HepG2 (cell line): ENCODE data around the gene ST8SIA4. TPM values are rescaled to one million over a fixed set of nuclear protein-coding genes. Genes with fewer than 3 reads are reported as not detected.

Source experiments
- ATAC-seq: fragments of 200-7000 bp; cut with Tn5 transposase; 3 replicates; pipeline ENCODE4 v1.9.1; 2020; ENCODE audit warnings: mild to moderate bottlenecking, moderate library complexity
- BruUV-seq: library from RNA; stranded (reverse); fragments of 400-500 nt; replicated peaks from 2 replicates; lab custom pipeline; 2021; lab: Mats Ljungman, UMichigan
- CTCF ChIA-PET: fragments of 300-600 bp; formaldehyde crosslinking; extraction: SDS; loops from one replicate; lab custom pipeline; 2021; ENCODE audit warnings: low total read pairs, inconsistent platforms, low intra/inter-chr PET ratio; lab: Yijun Ruan, JAX
- POLR2A ChIA-PET: fragments of 350-600 bp; sonication (Branson Sonifier 250); formaldehyde crosslinking; loops from one replicate; lab custom pipeline; 2020; ENCODE audit warnings: antibody characterized with exemption, inconsistent platforms; lab: Yijun Ruan, JAX
- DNase-seq: peaks from one replicate; pipeline ENCODE4 v3.0.0-alpha.2; 2015; ENCODE audit warnings: low spot score
- FAIRE-seq: peaks from 3 replicates; lab custom pipeline; 2011; peaks lifted over from hg19 to GRCh38; lab: Jason Lieb, UNC
- H2AFZ ChIP-seq: one replicate; pipeline ENCODE4 v1.6.1; 2011; ENCODE audit warnings: low read length, inconsistent platforms
- H3K27ac ChIP-seq: fragments of 300-600 bp; 3 replicates; pipeline ENCODE4 v1.8.0; 2011; ENCODE audit warnings: mixed run types, mild to moderate bottlenecking, mixed read lengths, low read length, inconsistent platforms; ENCODE audit not compliant: insufficient read depth; ENCODE audit errors: extremely low read length
- H3K27me3 ChIP-seq, 2 experiments: fragments of 200-600 bp in 1 of 2; 2 replicates in 1 of 2; 3 replicates in 1 of 2; pipeline versions ENCODE4 v1.6.0 to v1.8.0; 2011; ENCODE audit warnings: low read length in 2 of 2, mild to moderate bottlenecking in 2 of 2, moderate library complexity in 2 of 2, inconsistent platforms in 1 of 2; ENCODE audit not compliant: insufficient read depth in 2 of 2, control insufficient read depth in 1 of 2
- H3K36me3 ChIP-seq, 2 experiments: fragments of 200-600 bp in 1 of 2; replicated peaks in 1 of 2; 2 replicates in 1 of 2; 3 replicates in 1 of 2; pipeline versions ENCODE4 v1.5.1 to v1.8.0; 2011; ENCODE audit warnings: low read length in 2 of 2, inconsistent platforms in 1 of 2; ENCODE audit not compliant: insufficient read depth in 2 of 2, control insufficient read depth in 1 of 2
- H3K4me1 ChIP-seq: 2 replicates; pipeline ENCODE4 v1.5.1; 2012; ENCODE audit warnings: low read length, inconsistent platforms; ENCODE audit not compliant: insufficient read depth
- H3K4me2 ChIP-seq: 2 replicates; pipeline ENCODE4 v1.6.0; 2011; ENCODE audit warnings: low read depth, low read length, inconsistent platforms
- H3K4me3 ChIP-seq, 3 experiments: fragments of 200-600 bp in 1 of 3; sonication (generic), shearing (Covaris generic) in 1 of 3; replicated peaks in 1 of 3; 2 replicates each; pipeline ENCODE4 v1.5.1; 2011 to 2016; ENCODE audit warnings: low read length in 3 of 3, inconsistent platforms in 2 of 3, low read depth in 2 of 3, mild to moderate bottlenecking in 2 of 3, control low read depth in 1 of 3, mixed read lengths in 1 of 3; ENCODE audit not compliant: insufficient read depth in 1 of 3
- H3K79me2 ChIP-seq: one replicate; pipeline ENCODE4 v1.6.1; 2011; ENCODE audit warnings: low read length, inconsistent platforms; ENCODE audit not compliant: insufficient read depth
- H3K9ac ChIP-seq: 2 replicates; pipeline ENCODE4 v1.6.0; 2011; ENCODE audit warnings: mild to moderate bottlenecking, low read depth, low read length, inconsistent platforms; ENCODE audit not compliant: insufficient read depth
- H3K9me3 ChIP-seq: 2 replicates; pipeline ENCODE4 v1.5.1; 2012; ENCODE audit warnings: mild to moderate bottlenecking, low read length
- H4K20me1 ChIP-seq: 2 replicates; pipeline ENCODE4 v1.6.0; 2011; ENCODE audit warnings: inconsistent platforms, mild to moderate bottlenecking, low read length, moderate library complexity; ENCODE audit not compliant: insufficient read depth
- ETV6 ChIP-seq: sonication (generic); formaldehyde crosslinking; conservative IDR thresholded peaks from 2 replicates; pipeline ENCODE4 v1.4.0; 2020; ENCODE audit warnings: missing genetic modification reagents
- GABPB1 ChIP-seq: IDR thresholded peaks from 2 replicates; pipeline ENCODE4 v1.6.1; 2016; ENCODE audit warnings: mild to moderate bottlenecking, missing genetic modification reagents, moderate library complexity, missing compliant biosample characterization
- GATAD2A ChIP-seq: IDR thresholded peaks from 2 replicates; pipeline ENCODE4 v1.6.1; 2016
- HCFC1 ChIP-seq: fragments of 150-350 bp; IDR thresholded peaks from 2 replicates; pipeline ENCODE4 v1.6.1; 2014; ENCODE audit warnings: low read depth, low read length
- HDAC2 ChIP-seq: sonication (generic); formaldehyde crosslinking; IDR thresholded peaks from 2 replicates; pipeline ENCODE4 v1.4.0; 2020; ENCODE audit warnings: missing genetic modification reagents
- IRF9 ChIP-seq: sonication (generic); formaldehyde crosslinking; IDR thresholded peaks from 2 replicates; pipeline ENCODE4 v1.8.0; 2022; ENCODE audit warnings: missing genetic modification reagents, mild to moderate bottlenecking, borderline replicate concordance
- KLF15 ChIP-seq: sonication (generic); formaldehyde crosslinking; IDR thresholded peaks from 2 replicates; pipeline ENCODE4 v1.8.1; 2023; ENCODE audit warnings: borderline replicate concordance, mild to moderate bottlenecking, inconsistent platforms, missing genetic modification reagents, mixed read lengths
- SMYD3 ChIP-seq: sonication (generic); formaldehyde crosslinking; IDR thresholded peaks from 2 replicates; pipeline ENCODE4 v1.8.1; 2023; ENCODE audit warnings: mild to moderate bottlenecking, missing genetic modification reagents
- SP5 ChIP-seq: IDR thresholded peaks from 2 replicates; pipeline ENCODE4 v1.6.1; 2016; ENCODE audit warnings: low read depth, borderline replicate concordance
- TCF12 ChIP-seq, 2 experiments: fragments of 450-650 bp in 1 of 2; sonication (generic) in 1 of 2; formaldehyde crosslinking in 1 of 2; IDR thresholded peaks; 2 replicates each; pipeline versions ENCODE4 v1.6.1 to v1.8.0; 2017 to 2022; ENCODE audit warnings: antibody characterized with exemption in 1 of 2, mild to moderate bottlenecking in 1 of 2, missing genetic modification reagents in 1 of 2, moderate library complexity in 1 of 2
- ZBTB42 ChIP-seq: sonication (generic); formaldehyde crosslinking; IDR thresholded peaks from 2 replicates; pipeline ENCODE4 v1.5.0; 2020; ENCODE audit warnings: mild to moderate bottlenecking, missing genetic modification reagents
- ZFAT ChIP-seq: sonication (generic); formaldehyde crosslinking; conservative IDR thresholded peaks from 2 replicates; pipeline ENCODE4 v1.8.1; 2023; ENCODE audit warnings: missing genetic modification reagents, inconsistent platforms
- ZNF274 ChIP-seq: sonication (generic); formaldehyde crosslinking; IDR thresholded peaks from 2 replicates; pipeline ENCODE4 v1.5.1; 2020; ENCODE audit warnings: mild to moderate bottlenecking, missing genetic modification reagents
- ZNF589 ChIP-seq: sonication (generic); formaldehyde crosslinking; conservative IDR thresholded peaks from 2 replicates; pipeline ENCODE4 v1.8.0; 2022; ENCODE audit warnings: mild to moderate bottlenecking, moderate library complexity, missing genetic modification reagents
- ZNF773 ChIP-seq: sonication (generic); formaldehyde crosslinking; IDR thresholded peaks from 2 replicates; pipeline ENCODE4 v1.4.0; 2020; ENCODE audit warnings: missing genetic modification reagents, borderline replicate concordance
- WGBS: methylation state at CpG from one replicate; pipeline ENCODE4 v1.1.6; 2017; ENCODE audit warnings: low lambda C conversion rate; 5-methylcytosine and 5-hydroxymethylcytosine counted together
- in situ Hi-C: cut with HindIII; loops from 2 replicates; pipeline ENCODE4 v1.10.0; 2017; ENCODE audit warnings: low pct_unique_long_range_greater_than_20kb; ENCODE audit not compliant: extremely low pct_ligation_motif_present
- intact Hi-C: fragments of 100-400 bp; cut with micrococcal nuclease; formaldehyde crosslinking; loops from one replicate; pipeline ENCODE4 v1.10.0; 2022; ENCODE audit not compliant: unreplicated experiment
- polyA plus RNA-seq, 8 experiments: library from polyadenylated mRNA; depleted of rRNA in 3 of 8; stranded (reverse) in 7 of 8; unstranded in 1 of 8; fragments of >200 nt; fragmentation: Illumina TruSeq in 4 of 8; extraction: Trizol in 4 of 8; gene quantifications; 2 replicates each; pipeline versions ENCODE4 v1.2.1 to v1.2.3, GENCODE V29; 2011 to 2016; ENCODE audit warnings: low read depth in 4 of 8, missing spikeins in 1 of 8, mixed read lengths in 1 of 8; ENCODE audit not compliant: insufficient read depth in 1 of 8
- total RNA-seq, 5 experiments: library from RNA; depleted of rRNA; stranded (reverse); fragments of >200 nt; fragmentation: Illumina TruSeq; extraction: Trizol; gene quantifications; 2 replicates each; pipeline ENCODE4 v1.2.3, GENCODE V29; 2016; ENCODE audit warnings: low read depth in 1 of 5
- TF ChIP-seq, protein P1 (sequence below): sonication (generic); formaldehyde crosslinking; IDR thresholded peaks from 2 replicates; pipeline ENCODE4 v1.4.0; 2020; ENCODE audit warnings: low read depth, missing genetic modification reagents
- TF ChIP-seq, protein P2 (sequence below): sonication (generic); formaldehyde crosslinking; IDR thresholded peaks from 2 replicates; pipeline ENCODE4 v1.8.1; 2022; ENCODE audit warnings: mild to moderate bottlenecking, missing genetic modification reagents

Gene ST8SIA4
- total and polyA plus RNA-seq, 2 of the 13 experiments (the other 11 are each of a cell fraction or from before 2014, with no cell fraction given): not detected

DNA sequence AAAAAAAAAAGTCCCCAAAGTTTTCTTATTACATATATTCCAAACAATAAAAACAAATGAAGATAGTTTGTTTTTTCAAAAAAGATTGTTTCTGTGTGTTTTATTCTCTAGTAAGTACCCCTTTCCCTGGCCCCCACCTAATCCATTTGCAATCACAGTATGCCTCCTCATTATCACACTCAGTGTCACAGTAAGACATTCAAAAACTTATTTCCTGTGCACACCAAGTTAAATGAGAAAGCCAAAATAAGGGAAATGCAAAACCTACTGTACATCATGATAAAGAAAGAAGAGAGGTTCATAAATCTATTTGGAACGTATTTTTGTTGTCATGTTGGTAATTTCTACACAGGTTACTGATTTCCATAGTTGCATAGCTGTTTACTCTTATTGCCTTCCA is 62.3 kb downstream of the ST8SIA4 start (continued):
- TF ChIP-seq, protein P1, sequence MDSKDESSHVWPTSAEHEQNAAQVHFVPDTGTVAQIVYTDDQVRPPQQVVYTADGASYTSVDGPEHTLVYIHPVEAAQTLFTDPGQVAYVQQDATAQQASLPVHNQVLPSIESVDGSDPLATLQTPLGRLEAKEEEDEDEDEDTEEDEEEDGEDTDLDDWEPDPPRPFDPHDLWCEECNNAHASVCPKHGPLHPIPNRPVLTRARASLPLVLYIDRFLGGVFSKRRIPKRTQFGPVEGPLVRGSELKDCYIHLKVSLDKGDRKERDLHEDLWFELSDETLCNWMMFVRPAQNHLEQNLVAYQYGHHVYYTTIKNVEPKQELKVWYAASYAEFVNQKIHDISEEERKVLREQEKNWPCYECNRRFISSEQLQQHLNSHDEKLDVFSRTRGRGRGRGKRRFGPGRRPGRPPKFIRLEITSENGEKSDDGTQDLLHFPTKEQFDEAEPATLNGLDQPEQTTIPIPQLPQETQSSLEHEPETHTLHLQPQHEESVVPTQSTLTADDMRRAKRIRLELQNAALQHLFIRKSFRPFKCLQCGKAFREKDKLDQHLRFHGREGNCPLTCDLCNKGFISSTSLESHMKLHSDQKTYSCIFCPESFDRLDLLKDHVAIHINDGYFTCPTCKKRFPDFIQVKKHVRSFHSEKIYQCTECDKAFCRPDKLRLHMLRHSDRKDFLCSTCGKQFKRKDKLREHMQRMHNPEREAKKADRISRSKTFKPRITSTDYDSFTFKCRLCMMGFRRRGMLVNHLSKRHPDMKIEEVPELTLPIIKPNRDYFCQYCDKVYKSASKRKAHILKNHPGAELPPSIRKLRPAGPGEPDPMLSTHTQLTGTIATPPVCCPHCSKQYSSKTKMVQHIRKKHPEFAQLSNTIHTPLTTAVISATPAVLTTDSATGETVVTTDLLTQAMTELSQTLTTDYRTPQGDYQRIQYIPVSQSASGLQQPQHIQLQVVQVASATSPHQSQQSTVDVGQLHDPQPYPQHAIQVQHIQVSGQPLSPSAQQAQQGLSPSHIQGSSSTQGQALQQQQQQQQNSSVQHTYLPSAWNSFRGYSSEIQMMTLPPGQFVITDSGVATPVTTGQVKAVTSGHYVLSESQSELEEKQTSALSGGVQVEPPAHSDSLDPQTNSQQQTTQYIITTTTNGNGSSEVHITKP (CRISPR knock-in tag): no peak
- TF ChIP-seq TCF12 (IDR thresholded peaks at IDR 0.05) (no peak), TCF12 (CRISPR knock-in tag; IDR thresholded peaks at IDR 0.05) (no peak), GATAD2A (CRISPR knock-in tag) (no peak), IRF9 (no peak), GABPB1 (CRISPR knock-in tag) (no peak)
- TF ChIP-seq, all 625 proteins: peak for 0

DNA sequence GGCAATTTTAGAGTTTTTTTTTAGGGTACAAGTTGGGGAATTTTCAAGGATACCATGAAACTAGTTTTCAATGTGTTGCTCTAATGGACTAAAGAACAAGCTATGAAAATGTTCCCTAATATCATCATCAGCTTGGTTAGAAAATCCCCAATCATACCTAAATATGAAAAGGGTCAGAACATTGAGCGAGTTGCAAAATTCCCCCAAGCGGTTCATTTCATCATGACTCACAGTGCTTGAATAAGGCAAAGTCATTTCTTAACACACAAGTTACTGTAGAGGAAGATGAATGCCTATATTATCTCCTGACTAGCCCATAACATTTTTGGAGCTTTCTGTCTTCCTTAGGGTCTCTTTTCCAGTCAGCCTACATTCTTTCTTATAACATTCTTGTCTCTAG is 62.7 kb downstream of the ST8SIA4 start:
- H3K79me2 ChIP-seq: no peaks in the 10 kb centered on the region
- H3K9ac ChIP-seq: no peak overlapping the region
- FAIRE-seq (no peak), DNase-seq (no peak), ATAC-seq (no peak)
- no peaks in the 10 kb centered on the region for H3K36me3 ChIP-seq
- WGBS: 0% methylated on average over 2 of the region's 2 CpGs
- H3K4me3 ChIP-seq: no peak overlapping the region
- ChIA-PET CTCF (no interaction called here), POLR2A (no interaction called here)
- no peak overlapping the region for H3K27ac ChIP-seq
- no peak overlapping the region for H3K4me2 ChIP-seq
- no peaks in the 10 kb centered on the region for H3K4me1 ChIP-seq
- no peaks in the 10 kb centered on the region for H3K27me3 ChIP-seq
- H4K20me1 ChIP-seq: no peaks in the 10 kb centered on the region
- no peaks in the 10 kb centered on the region for H3K9me3 ChIP-seq
- no TSS peak for BruUV-seq
- intact Hi-C loops: no loop called here
- H2AFZ ChIP-seq: no peak overlapping the region
- in situ Hi-C loops: no loop called here
- TF ChIP-seq ZNF589 (CRISPR knock-in tag): no peak
- no peak for TF ChIP-seq KLF15 (CRISPR knock-in tag)
- TF ChIP-seq SP5: no peak
- no peak for TF ChIP-seq ZNF274 (CRISPR knock-in tag)
- no peak for TF ChIP-seq ZNF773 (CRISPR knock-in tag)
- TF ChIP-seq ETV6 (CRISPR knock-in tag): no peak
- no peak for TF ChIP-seq ZBTB42
- no peak for TF ChIP-seq HDAC2
- TF ChIP-seq SMYD3: no peak
- TF ChIP-seq, protein P2, sequence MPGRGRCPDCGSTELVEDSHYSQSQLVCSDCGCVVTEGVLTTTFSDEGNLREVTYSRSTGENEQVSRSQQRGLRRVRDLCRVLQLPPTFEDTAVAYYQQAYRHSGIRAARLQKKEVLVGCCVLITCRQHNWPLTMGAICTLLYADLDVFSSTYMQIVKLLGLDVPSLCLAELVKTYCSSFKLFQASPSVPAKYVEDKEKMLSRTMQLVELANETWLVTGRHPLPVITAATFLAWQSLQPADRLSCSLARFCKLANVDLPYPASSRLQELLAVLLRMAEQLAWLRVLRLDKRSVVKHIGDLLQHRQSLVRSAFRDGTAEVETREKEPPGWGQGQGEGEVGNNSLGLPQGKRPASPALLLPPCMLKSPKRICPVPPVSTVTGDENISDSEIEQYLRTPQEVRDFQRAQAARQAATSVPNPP (CRISPR knock-in tag): no peak
- TF ChIP-seq HCFC1: no peak
- TF ChIP-seq ZFAT (CRISPR knock-in tag): no peak
